HUES48 (cell line): ENCODE data around the gene CREB5.
A peak's percentile ranks its signal among the peaks of the same experiment; 100 is the strongest.
"Not testable (repeated sequence)": the region's sequence is repeated elsewhere in the genome, so short reads cannot be mapped to it uniquely, and the experiment has no call there.

Experiments used
- H3K27ac ChIP-seq: one replicate; pipeline ENCODE4 v1.7.0; 2013; ENCODE audit warnings: low read depth, low read length, inconsistent platforms
- H3K27me3 ChIP-seq: 2 replicates; pipeline ENCODE4 v1.6.1; 2013; ENCODE audit warnings: mild to moderate bottlenecking, low read length; ENCODE audit not compliant: control insufficient read depth, insufficient read depth
- H3K36me3 ChIP-seq: 2 replicates; pipeline ENCODE4 v1.6.1; 2013; ENCODE audit warnings: low read length; ENCODE audit not compliant: control insufficient read depth, insufficient read depth
- H3K4me1 ChIP-seq: 2 replicates; pipeline ENCODE4 v1.6.1; 2013; ENCODE audit warnings: mild to moderate bottlenecking, low read length; ENCODE audit not compliant: control insufficient read depth, insufficient read depth
- H3K4me3 ChIP-seq: 2 replicates; pipeline ENCODE4 v1.5.1; 2013; ENCODE audit warnings: mild to moderate bottlenecking, low read depth, low read length
- H3K9ac ChIP-seq: 2 replicates; pipeline ENCODE4 v1.6.1; 2013; ENCODE audit warnings: mild to moderate bottlenecking, low read depth, low read length, moderate library complexity
- H3K9me3 ChIP-seq: 2 replicates; pipeline ENCODE4 v1.6.1; 2013; ENCODE audit warnings: low read length; ENCODE audit not compliant: control insufficient read depth, insufficient read depth

Gene CREB5

GRCh38 chr7:28549998-28550397 is 137.7 kb downstream of the CREB5 start:
- Histone ChIP-seq H3K4me3 (no peak overlapping the region), H3K9me3 (peaks cover 5% of the 10 kb centered on the region; the same call in 1 of the 2 replicates), H3K27me3 (no peaks in the 10 kb centered on the region), H3K4me1 (no peaks in the 10 kb centered on the region), H3K36me3 (no peaks in the 10 kb centered on the region), H3K27ac (no peak overlapping the region), H3K9ac (no peak overlapping the region)

- Histone ChIP-seq H3K36me3 (no peaks in the 10 kb centered on the region), H3K4me1 (no peaks in the 10 kb centered on the region), H3K4me3 (no peak overlapping the region), H3K9ac (no peak overlapping the region), H3K27me3 (no peaks in the 10 kb centered on the region), H3K27ac (no peak overlapping the region), H3K9me3 (peaks cover 5% of the 10 kb centered on the region; the same call in 1 of the 2 replicates)
Measured at GRCh38 chr7:28550580-28551186, 138.4 kb downstream of the CREB5 start.

GRCh38 chr7:28551331-28551730 is 139.0 kb downstream of the CREB5 start:
- Histone ChIP-seq H3K36me3 (no peaks in the 10 kb centered on the region), H3K4me3 (no peak overlapping the region), H3K9ac (no peak overlapping the region), H3K27me3 (no peaks in the 10 kb centered on the region), H3K4me1 (no peaks in the 10 kb centered on the region), H3K9me3 (peaks cover 2% of the 10 kb centered on the region; the same call in 1 of the 2 replicates), H3K27ac (peak overlapping the region; percentile 4)

- not testable (repeated sequence) for H3K27me3 ChIP-seq, H3K36me3 ChIP-seq, H3K9ac ChIP-seq, H3K4me1 ChIP-seq, H3K9me3 ChIP-seq, H3K4me3 ChIP-seq
- H3K27ac ChIP-seq = peak overlapping the region; percentile 4
Measured at GRCh38 chr7:28551766-28552165, 139.4 kb downstream of the CREB5 start.

GRCh38 chr7:28554802-28555471 is 142.6 kb downstream of the CREB5 start:
- Histone ChIP-seq H3K27me3 (no peaks in the 10 kb centered on the region), H3K36me3 (no peaks in the 10 kb centered on the region), H3K4me3 (no peak overlapping the region), H3K9ac (no peak overlapping the region), H3K9me3 (no peaks in the 10 kb centered on the region), H3K4me1 (peaks cover 16% of the 10 kb centered on the region), H3K27ac (no peak overlapping the region)

- Histone ChIP-seq H3K9ac (no peak overlapping the region), H3K27ac (no peak overlapping the region), H3K4me3 (no peak overlapping the region), H3K4me1 (peaks cover 16% of the 10 kb centered on the region), H3K27me3 (no peaks in the 10 kb centered on the region), H3K36me3 (no peaks in the 10 kb centered on the region), H3K9me3 (no peaks in the 10 kb centered on the region)
Measured at GRCh38 chr7:28556025-28556424, 143.7 kb downstream of the CREB5 start.

GRCh38 chr7:28556671-28557070 is 144.4 kb downstream of the CREB5 start:
- H3K4me3 ChIP-seq = no peak overlapping the region
- peaks cover 16% of the 10 kb centered on the region for H3K4me1 ChIP-seq

GRCh38 chr7:28558236-28558635 is 145.9 kb downstream of the CREB5 start:
- H3K4me1 ChIP-seq = peaks cover 16% of the 10 kb centered on the region
- H3K9ac ChIP-seq = no peak overlapping the region
- no peaks in the 10 kb centered on the region for H3K27me3 ChIP-seq
- H3K9me3 ChIP-seq = no peaks in the 10 kb centered on the region
- H3K4me3 ChIP-seq = no peak overlapping the region
- no peak overlapping the region for H3K27ac ChIP-seq
- H3K36me3 ChIP-seq = no peaks in the 10 kb centered on the region

More at GRCh38 chr7:28556671-28557070, 144.4 kb downstream of the CREB5 start:
- Histone ChIP-seq H3K36me3 (no peaks in the 10 kb centered on the region), H3K27me3 (no peaks in the 10 kb centered on the region), H3K9me3 (no peaks in the 10 kb centered on the region), H3K9ac (no peak overlapping the region), H3K27ac (no peak overlapping the region)

GRCh38 chr7:28560767-28561166 is 148.4 kb downstream of the CREB5 start:
- Histone ChIP-seq H3K4me1 (peaks cover 16% of the 10 kb centered on the region), H3K27ac (no peak overlapping the region), H3K9ac (no peak overlapping the region), H3K36me3 (no peaks in the 10 kb centered on the region), H3K4me3 (no peak overlapping the region), H3K9me3 (no peaks in the 10 kb centered on the region), H3K27me3 (no peaks in the 10 kb centered on the region)

- H3K27ac ChIP-seq = no peak overlapping the region
- H3K36me3 ChIP-seq = no peaks in the 10 kb centered on the region
- H3K9ac ChIP-seq = no peak overlapping the region
- H3K4me1 ChIP-seq = peaks cover under 1% of the 10 kb centered on the region; the same call in 1 of the 2 replicates
- H3K4me3 ChIP-seq = no peak overlapping the region
- H3K27me3 ChIP-seq = no peaks in the 10 kb centered on the region
- no peaks in the 10 kb centered on the region for H3K9me3 ChIP-seq
Measured at GRCh38 chr7:28564033-28564432, 151.7 kb downstream of the CREB5 start.

GRCh38 chr7:28564755-28565374 is 152.5 kb downstream of the CREB5 start:
- H3K4me3 ChIP-seq = no peak overlapping the region
- no peak overlapping the region for H3K27ac ChIP-seq
- H3K9me3 ChIP-seq = no peaks in the 10 kb centered on the region
- H3K27me3 ChIP-seq = no peaks in the 10 kb centered on the region
- H3K9ac ChIP-seq = no peak overlapping the region
- no peaks in the 10 kb centered on the region for H3K36me3 ChIP-seq
- H3K4me1 ChIP-seq = no peaks in the 10 kb centered on the region
